SU-DHL-6 (cell line): Measurements from ENCODE around the gene PDAP1.

ENCODE experiments used
- EZH2phosphoT487 ChIP-seq: fragments of 200-600 bp; sonication (generic), shearing (Covaris generic); conservative IDR thresholded peaks from 2 replicates; pipeline ENCODE4 v1.6.1; 2018; ENCODE audit warnings: mild to moderate bottlenecking, antibody characterized with exemption, low read length, moderate library complexity, mixed read lengths
- TF ChIP-seq, protein P1 (sequence below): fragments of 200-600 bp; sonication (generic); IDR thresholded peaks from one replicate; pipeline ENCODE4 v1.5.1; 2017; ENCODE audit warnings: antibody characterized with exemption, mild to moderate bottlenecking, low read length, moderate library complexity; ENCODE audit not compliant: insufficient read depth, poor library complexity, severe bottlenecking

DNA sequence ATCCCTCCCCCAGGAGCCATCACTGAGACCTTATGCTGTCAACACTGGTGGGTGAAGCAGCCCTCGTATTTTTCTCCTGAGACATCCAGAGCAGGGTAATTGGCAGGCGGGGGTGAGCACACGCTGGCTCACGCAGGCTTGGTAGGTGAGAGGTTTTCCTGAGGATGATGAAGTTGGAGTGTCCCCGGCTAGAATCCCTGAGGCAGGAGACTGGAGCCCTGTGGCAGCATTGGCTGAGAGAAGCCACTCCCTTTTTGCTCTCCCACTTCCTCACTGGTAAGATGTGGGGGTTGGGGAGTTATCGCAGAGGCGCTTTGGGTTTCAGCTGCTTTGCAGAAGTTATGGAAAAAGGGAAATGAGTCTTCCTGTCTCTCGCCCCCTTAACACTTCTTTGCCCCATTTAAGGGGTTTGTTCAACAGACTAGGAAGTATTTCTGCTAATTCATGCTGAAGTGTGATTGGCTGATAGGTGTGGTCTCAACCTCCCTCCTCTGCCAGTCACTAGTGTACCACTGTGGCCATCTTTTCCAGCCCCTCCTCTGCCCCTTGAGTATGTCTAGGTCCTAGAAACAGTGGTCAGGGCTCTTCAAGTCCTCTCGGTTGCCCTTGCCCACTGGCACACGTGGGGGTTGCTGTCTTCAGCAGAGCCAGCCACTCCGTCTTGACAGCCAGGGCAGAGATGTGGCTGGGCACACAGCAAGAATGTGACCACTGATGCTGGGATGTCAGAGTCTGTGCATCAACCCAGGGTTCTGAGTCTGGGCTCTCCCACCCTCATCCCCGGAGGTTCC lies 28.2 kb downstream of the PDAP1 start:
- TF ChIP-seq, protein P1, sequence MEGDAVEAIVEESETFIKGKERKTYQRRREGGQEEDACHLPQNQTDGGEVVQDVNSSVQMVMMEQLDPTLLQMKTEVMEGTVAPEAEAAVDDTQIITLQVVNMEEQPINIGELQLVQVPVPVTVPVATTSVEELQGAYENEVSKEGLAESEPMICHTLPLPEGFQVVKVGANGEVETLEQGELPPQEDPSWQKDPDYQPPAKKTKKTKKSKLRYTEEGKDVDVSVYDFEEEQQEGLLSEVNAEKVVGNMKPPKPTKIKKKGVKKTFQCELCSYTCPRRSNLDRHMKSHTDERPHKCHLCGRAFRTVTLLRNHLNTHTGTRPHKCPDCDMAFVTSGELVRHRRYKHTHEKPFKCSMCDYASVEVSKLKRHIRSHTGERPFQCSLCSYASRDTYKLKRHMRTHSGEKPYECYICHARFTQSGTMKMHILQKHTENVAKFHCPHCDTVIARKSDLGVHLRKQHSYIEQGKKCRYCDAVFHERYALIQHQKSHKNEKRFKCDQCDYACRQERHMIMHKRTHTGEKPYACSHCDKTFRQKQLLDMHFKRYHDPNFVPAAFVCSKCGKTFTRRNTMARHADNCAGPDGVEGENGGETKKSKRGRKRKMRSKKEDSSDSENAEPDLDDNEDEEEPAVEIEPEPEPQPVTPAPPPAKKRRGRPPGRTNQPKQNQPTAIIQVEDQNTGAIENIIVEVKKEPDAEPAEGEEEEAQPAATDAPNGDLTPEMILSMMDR = no peak
- no peak for TF ChIP-seq EZH2phosphoT487
